Measurements from ENCODE around the gene CCL16. TPM values are rescaled to one million over a fixed set of nuclear protein-coding genes. Genes with fewer than 3 reads are reported as not detected.

The CCL16 gene
- total and polyA plus RNA-seq, 2 experiments from 2014 or later, result not detected

GRCh38 chr17:35998756-35999155 lies 17.5 kb upstream of the CCL16 start:
- H2AFZ ChIP-seq, result no peak overlapping the region
- Mint-ChIP-seq H3K27me3 (ENCODE audit: insufficient read depth, low read depth, poor library complexity) (no peaks in the 10 kb centered on the region), H3K4me3 (no peak overlapping the region), H3K36me3 (ENCODE audit: low read depth) (no peaks in the 10 kb centered on the region), H3K27ac (no peak overlapping the region), H3K4me1 (peaks cover 7% of the 10 kb centered on the region), H3K9me3 (peaks cover 2% of the 10 kb centered on the region; the same call in 1 of the 3 replicates)
- no peaks in the 10 kb centered on the region for H3K4me1 ChIP-seq (ENCODE audit: insufficient read depth)
- no peak overlapping the region for H3K4me2 ChIP-seq
- H3K4me3 ChIP-seq, result no peak overlapping the region
- no peaks in the 10 kb centered on the region for H3K79me2 ChIP-seq (replicated peaks; ENCODE audit: insufficient read depth)
- no peak for ATAC-seq
- H3K36me3 ChIP-seq (ENCODE audit: insufficient read depth), result no peaks in the 10 kb centered on the region
- no peaks in the 10 kb centered on the region for H4K20me1 ChIP-seq (replicated peaks; ENCODE audit: insufficient read depth)
- TF ChIP-seq STAT1 (IDR thresholded peaks at IDR 0.05; ENCODE audit: unreplicated experiment), result no peak
- TF ChIP-seq EZH2 (IDR thresholded peaks at IDR 0.05; ENCODE audit: low read depth, unreplicated experiment), result no peak
- no peak for TF ChIP-seq JUNB (IDR thresholded peaks at IDR 0.05; ENCODE audit: unreplicated experiment)
- no peak for TF ChIP-seq NANOG (IDR thresholded peaks at IDR 0.05; ENCODE audit: borderline replicate concordance)
- no peak for TF ChIP-seq REST (IDR thresholded peaks at IDR 0.05; ENCODE audit: unreplicated experiment)
- TF ChIP-seq, protein P1, sequence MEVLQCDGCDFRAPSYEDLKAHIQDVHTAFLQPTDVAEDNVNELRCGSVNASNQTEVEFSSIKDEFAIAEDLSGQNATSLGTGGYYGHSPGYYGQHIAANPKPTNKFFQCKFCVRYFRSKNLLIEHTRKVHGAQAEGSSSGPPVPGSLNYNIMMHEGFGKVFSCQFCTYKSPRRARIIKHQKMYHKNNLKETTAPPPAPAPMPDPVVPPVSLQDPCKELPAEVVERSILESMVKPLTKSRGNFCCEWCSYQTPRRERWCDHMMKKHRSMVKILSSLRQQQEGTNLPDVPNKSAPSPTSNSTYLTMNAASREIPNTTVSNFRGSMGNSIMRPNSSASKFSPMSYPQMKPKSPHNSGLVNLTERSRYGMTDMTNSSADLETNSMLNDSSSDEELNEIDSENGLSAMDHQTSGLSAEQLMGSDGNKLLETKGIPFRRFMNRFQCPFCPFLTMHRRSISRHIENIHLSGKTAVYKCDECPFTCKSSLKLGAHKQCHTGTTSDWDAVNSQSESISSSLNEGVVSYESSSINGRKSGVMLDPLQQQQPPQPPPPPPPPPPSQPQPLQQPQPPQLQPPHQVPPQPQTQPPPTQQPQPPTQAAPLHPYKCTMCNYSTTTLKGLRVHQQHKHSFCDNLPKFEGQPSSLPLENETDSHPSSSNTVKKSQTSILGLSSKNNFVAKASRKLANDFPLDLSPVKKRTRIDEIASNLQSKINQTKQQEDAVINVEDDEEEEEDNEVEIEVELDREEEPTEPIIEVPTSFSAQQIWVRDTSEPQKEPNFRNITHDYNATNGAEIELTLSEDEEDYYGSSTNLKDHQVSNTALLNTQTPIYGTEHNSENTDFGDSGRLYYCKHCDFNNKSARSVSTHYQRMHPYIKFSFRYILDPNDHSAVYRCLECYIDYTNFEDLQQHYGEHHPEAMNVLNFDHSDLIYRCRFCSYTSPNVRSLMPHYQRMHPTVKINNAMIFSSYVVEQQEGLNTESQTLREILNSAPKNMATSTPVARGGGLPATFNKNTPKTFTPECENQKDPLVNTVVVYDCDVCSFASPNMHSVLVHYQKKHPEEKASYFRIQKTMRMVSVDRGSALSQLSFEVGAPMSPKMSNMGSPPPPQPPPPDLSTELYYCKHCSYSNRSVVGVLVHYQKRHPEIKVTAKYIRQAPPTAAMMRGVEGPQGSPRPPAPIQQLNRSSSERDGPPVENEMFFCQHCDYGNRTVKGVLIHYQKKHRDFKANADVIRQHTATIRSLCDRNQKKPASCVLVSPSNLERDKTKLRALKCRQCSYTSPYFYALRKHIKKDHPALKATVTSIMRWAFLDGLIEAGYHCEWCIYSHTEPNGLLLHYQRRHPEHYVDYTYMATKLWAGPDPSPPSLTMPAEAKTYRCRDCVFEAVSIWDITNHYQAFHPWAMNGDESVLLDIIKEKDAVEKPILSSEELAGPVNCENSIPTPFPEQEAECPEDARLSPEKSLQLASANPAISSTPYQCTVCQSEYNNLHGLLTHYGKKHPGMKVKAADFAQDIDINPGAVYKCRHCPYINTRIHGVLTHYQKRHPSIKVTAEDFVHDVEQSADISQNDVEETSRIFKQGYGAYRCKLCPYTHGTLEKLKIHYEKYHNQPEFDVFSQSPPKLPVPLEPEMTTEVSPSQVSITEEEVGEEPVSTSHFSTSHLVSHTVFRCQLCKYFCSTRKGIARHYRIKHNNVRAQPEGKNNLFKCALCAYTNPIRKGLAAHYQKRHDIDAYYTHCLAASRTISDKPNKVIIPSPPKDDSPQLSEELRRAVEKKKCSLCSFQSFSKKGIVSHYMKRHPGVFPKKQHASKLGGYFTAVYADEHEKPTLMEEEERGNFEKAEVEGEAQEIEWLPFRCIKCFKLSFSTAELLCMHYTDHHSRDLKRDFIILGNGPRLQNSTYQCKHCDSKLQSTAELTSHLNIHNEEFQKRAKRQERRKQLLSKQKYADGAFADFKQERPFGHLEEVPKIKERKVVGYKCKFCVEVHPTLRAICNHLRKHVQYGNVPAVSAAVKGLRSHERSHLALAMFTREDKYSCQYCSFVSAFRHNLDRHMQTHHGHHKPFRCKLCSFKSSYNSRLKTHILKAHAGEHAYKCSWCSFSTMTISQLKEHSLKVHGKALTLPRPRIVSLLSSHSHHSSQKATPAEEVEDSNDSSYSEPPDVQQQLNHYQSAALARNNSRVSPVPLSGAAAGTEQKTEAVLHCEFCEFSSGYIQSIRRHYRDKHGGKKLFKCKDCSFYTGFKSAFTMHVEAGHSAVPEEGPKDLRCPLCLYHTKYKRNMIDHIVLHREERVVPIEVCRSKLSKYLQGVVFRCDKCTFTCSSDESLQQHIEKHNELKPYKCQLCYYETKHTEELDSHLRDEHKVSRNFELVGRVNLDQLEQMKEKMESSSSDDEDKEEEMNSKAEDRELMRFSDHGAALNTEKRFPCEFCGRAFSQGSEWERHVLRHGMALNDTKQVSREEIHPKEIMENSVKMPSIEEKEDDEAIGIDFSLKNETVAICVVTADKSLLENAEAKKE (CRISPR knock-in tag; IDR thresholded peaks at IDR 0.05), result no peak
- no peak for TF ChIP-seq POLR2AphosphoS5 (IDR thresholded peaks at IDR 0.05; ENCODE audit: low read depth)
- no peak for TF ChIP-seq ZNF114 (CRISPR knock-in tag; IDR thresholded peaks at IDR 0.05)
- TF ChIP-seq ETS1 (IDR thresholded peaks at IDR 0.05), result no peak
- no peak for TF ChIP-seq EZH2phosphoT487 (IDR thresholded peaks at IDR 0.05; ENCODE audit: unreplicated experiment)
- no peak for TF ChIP-seq CREB1 (CRISPR knock-in tag; IDR thresholded peaks at IDR 0.05; ENCODE audit: low read depth)
- no peak for TF ChIP-seq ZNF331 (CRISPR knock-in tag; IDR thresholded peaks at IDR 0.05; ENCODE audit: low read depth)
- TF ChIP-seq, protein P2, sequence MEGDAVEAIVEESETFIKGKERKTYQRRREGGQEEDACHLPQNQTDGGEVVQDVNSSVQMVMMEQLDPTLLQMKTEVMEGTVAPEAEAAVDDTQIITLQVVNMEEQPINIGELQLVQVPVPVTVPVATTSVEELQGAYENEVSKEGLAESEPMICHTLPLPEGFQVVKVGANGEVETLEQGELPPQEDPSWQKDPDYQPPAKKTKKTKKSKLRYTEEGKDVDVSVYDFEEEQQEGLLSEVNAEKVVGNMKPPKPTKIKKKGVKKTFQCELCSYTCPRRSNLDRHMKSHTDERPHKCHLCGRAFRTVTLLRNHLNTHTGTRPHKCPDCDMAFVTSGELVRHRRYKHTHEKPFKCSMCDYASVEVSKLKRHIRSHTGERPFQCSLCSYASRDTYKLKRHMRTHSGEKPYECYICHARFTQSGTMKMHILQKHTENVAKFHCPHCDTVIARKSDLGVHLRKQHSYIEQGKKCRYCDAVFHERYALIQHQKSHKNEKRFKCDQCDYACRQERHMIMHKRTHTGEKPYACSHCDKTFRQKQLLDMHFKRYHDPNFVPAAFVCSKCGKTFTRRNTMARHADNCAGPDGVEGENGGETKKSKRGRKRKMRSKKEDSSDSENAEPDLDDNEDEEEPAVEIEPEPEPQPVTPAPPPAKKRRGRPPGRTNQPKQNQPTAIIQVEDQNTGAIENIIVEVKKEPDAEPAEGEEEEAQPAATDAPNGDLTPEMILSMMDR (conservative IDR thresholded peaks at IDR 0.05; ENCODE audit: low read depth in 2 of 2), result no peak
- DNase-seq (ENCODE audit: low spot score), result no peak
- H3K9me2 ChIP-seq (ENCODE audit: insufficient read depth), result peaks cover 3% of the 10 kb centered on the region; the same call in 1 of the 2 replicates
- H3F3A ChIP-seq (replicated peaks; ENCODE audit: low read depth), result no peaks in the 10 kb centered on the region
- no peak overlapping the region for H3K27ac ChIP-seq (ENCODE audit: low read depth)
- H3K27me3 ChIP-seq (ENCODE audit: insufficient read depth), result no peaks in the 10 kb centered on the region
